ENCODE measurements around the gene LRTM2. TPM values are rescaled to one million over a fixed set of nuclear protein-coding genes. Genes with fewer than 3 reads are reported as not detected.

The LRTM2 gene
- total and polyA plus RNA-seq, 2 experiments from 2014 or later = not detected

- Histone ChIP-seq H3K9me2 (ENCODE audit: insufficient read depth) (no peaks in the 10 kb centered on the region), H3K4me1 (ENCODE audit: insufficient read depth) (no peaks in the 10 kb centered on the region), H2AFZ (no peak overlapping the region), H3K4me3 (no peak overlapping the region), H3K27me3 (replicated peaks; ENCODE audit: insufficient read depth) (peaks cover 61% of the 10 kb centered on the region), H3F3A (ENCODE audit: insufficient read depth) (no peaks in the 10 kb centered on the region), H4K20me1 (ENCODE audit: insufficient read depth) (no peaks in the 10 kb centered on the region), H3K4me2 (ENCODE audit: unreplicated experiment) (no peak overlapping the region), H3K9me3 (ENCODE audit: low read depth) (no peaks in the 10 kb centered on the region), H3K9ac (no peak overlapping the region), H3K36me3 (ENCODE audit: low read depth) (no peaks in the 10 kb centered on the region), H3K27ac (no peak overlapping the region), H3K79me2 (ENCODE audit: insufficient read depth) (no peaks in the 10 kb centered on the region)
- TF ChIP-seq EZH2 (IDR thresholded peaks at IDR 0.05; ENCODE audit: insufficient read depth, poor library complexity, severe bottlenecking) (no peak), EZH2phosphoT487 (IDR thresholded peaks at IDR 0.05; ENCODE audit: insufficient read depth, low read depth) (no peak)
- DNase-seq = no peak
- in situ Hi-C loops (cut with MboI) = no loop called here
- 50 to 52% methylated on average over 24 of the region's 24 CpGs for WGBS, 2 experiments (ENCODE audit: low coverage in 1 of 2, low lambda C conversion rate in 2 of 2, missing lambda C conversion rate in 2 of 2)
These were observed 19.9 kb downstream of the LRTM2 start for GRCh38 chr12:1839956-1840951.

DNA sequence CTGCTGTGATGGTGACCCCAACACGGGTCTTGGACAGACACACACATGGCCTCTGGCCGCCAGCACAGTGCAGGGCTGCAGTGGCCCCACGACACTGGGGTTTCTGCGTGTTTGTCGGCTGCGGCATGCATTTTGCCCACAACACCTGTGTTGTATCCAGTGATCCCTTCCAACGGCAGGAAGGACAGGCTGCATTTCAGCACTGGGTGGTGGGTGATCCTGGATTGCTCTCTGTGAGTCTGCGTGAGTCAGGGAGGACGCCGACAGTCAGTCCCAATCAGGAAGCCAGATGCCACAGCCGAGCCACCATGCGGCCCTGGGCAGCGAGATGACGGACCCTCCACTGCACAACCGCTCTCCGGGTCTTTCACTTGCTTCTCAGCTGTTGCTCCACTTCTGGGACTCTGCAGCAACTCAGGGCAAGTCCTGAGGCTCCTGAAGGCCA, 20.6 kb downstream of the LRTM2 start:
- Histone ChIP-seq H3K9me2 (ENCODE audit: insufficient read depth) (no peaks in the 10 kb centered on the region), H3K79me2 (ENCODE audit: insufficient read depth) (no peaks in the 10 kb centered on the region), H3K9ac (no peak overlapping the region), H4K20me1 (ENCODE audit: insufficient read depth) (no peaks in the 10 kb centered on the region), H3K9me3 (ENCODE audit: low read depth) (no peaks in the 10 kb centered on the region), H3F3A (ENCODE audit: insufficient read depth) (no peaks in the 10 kb centered on the region), H3K4me1 (ENCODE audit: insufficient read depth) (no peaks in the 10 kb centered on the region), H3K4me2 (ENCODE audit: unreplicated experiment) (no peak overlapping the region), H3K4me3 (no peak overlapping the region), H2AFZ (no peak overlapping the region), H3K36me3 (ENCODE audit: low read depth) (no peaks in the 10 kb centered on the region), H3K27me3 (replicated peaks; ENCODE audit: insufficient read depth) (peaks cover 64% of the 10 kb centered on the region), H3K27ac (no peak overlapping the region)
- TF ChIP-seq EZH2 (IDR thresholded peaks at IDR 0.05; ENCODE audit: insufficient read depth, poor library complexity, severe bottlenecking) (no peak), EZH2phosphoT487 (IDR thresholded peaks at IDR 0.05; ENCODE audit: insufficient read depth, low read depth) (no peak)
- DNase-seq = no peak
- in situ Hi-C loops (cut with MboI) = no loop called here
- WGBS, 2 experiments (ENCODE audit: low coverage in 1 of 2, low lambda C conversion rate in 2 of 2, missing lambda C conversion rate in 2 of 2) = 67 to 68% methylated on average over 16 of the region's 16 CpGs

- H3K4me2 ChIP-seq (ENCODE audit: unreplicated experiment) = no peak overlapping the region
- TF ChIP-seq EZH2 (IDR thresholded peaks at IDR 0.05; ENCODE audit: insufficient read depth, poor library complexity, severe bottlenecking) (no peak), EZH2phosphoT487 (IDR thresholded peaks at IDR 0.05; ENCODE audit: insufficient read depth, low read depth) (no peak)
- in situ Hi-C loops (cut with MboI) = no loop called here
- DNase-seq = no peak
- H3K9me2 ChIP-seq (ENCODE audit: insufficient read depth) = no peaks in the 10 kb centered on the region
- H3K9me3 ChIP-seq (ENCODE audit: low read depth) = no peaks in the 10 kb centered on the region
- no peaks in the 10 kb centered on the region for H3K36me3 ChIP-seq (ENCODE audit: low read depth)
- H3K79me2 ChIP-seq (ENCODE audit: insufficient read depth) = no peaks in the 10 kb centered on the region
- no peaks in the 10 kb centered on the region for H3K4me1 ChIP-seq (ENCODE audit: insufficient read depth)
- no peak overlapping the region for H3K4me3 ChIP-seq
- no peaks in the 10 kb centered on the region for H4K20me1 ChIP-seq (ENCODE audit: insufficient read depth)
- no peak overlapping the region for H2AFZ ChIP-seq
- no peak overlapping the region for H3K9ac ChIP-seq
- peaks cover 69% of the 10 kb centered on the region for H3K27me3 ChIP-seq (replicated peaks; ENCODE audit: insufficient read depth)
- 58 to 61% methylated on average over 13 of the region's 13 CpGs for WGBS, 2 experiments (ENCODE audit: low coverage in 1 of 2, low lambda C conversion rate in 2 of 2, missing lambda C conversion rate in 2 of 2)
- H3K27ac ChIP-seq = no peak overlapping the region
- no peaks in the 10 kb centered on the region for H3F3A ChIP-seq (ENCODE audit: insufficient read depth)
These were observed 21.3 kb downstream of the LRTM2 start for GRCh38 chr12:1841586-1842182.

GRCh38 chr12:1842183-1842904, 22.0 kb downstream of the LRTM2 start:
- in situ Hi-C loops (cut with MboI) = no loop called here
- TF ChIP-seq EZH2phosphoT487 (IDR thresholded peaks at IDR 0.05; ENCODE audit: insufficient read depth, low read depth) = no peak
- no peak for TF ChIP-seq EZH2 (IDR thresholded peaks at IDR 0.05; ENCODE audit: insufficient read depth, poor library complexity, severe bottlenecking)
- Histone ChIP-seq H3F3A (ENCODE audit: insufficient read depth) (no peaks in the 10 kb centered on the region), H3K4me2 (ENCODE audit: unreplicated experiment) (no peak overlapping the region), H3K79me2 (ENCODE audit: insufficient read depth) (no peaks in the 10 kb centered on the region), H3K27ac (no peak overlapping the region), H3K4me3 (no peak overlapping the region), H2AFZ (no peak overlapping the region), H4K20me1 (ENCODE audit: insufficient read depth) (no peaks in the 10 kb centered on the region), H3K9me3 (ENCODE audit: low read depth) (no peaks in the 10 kb centered on the region), H3K36me3 (ENCODE audit: low read depth) (no peaks in the 10 kb centered on the region), H3K9me2 (ENCODE audit: insufficient read depth) (no peaks in the 10 kb centered on the region), H3K9ac (no peak overlapping the region), H3K27me3 (replicated peaks; ENCODE audit: insufficient read depth) (peaks cover 73% of the 10 kb centered on the region), H3K4me1 (ENCODE audit: insufficient read depth) (no peaks in the 10 kb centered on the region)
- DNase-seq = no peak
- WGBS, 2 experiments (ENCODE audit: low coverage in 1 of 2, low lambda C conversion rate in 2 of 2, missing lambda C conversion rate in 2 of 2) = 34 to 45% methylated on average over 13 to 18 of the region's 18 CpGs
